HG03439 (cell line): ENCODE measurements around the gene SOCS7.

Experiments
- ATAC-seq: cut with Tn5 transposase; IDR thresholded peaks from one replicate; pipeline ENCODE4 v1.9.1; 2021; ENCODE audit warnings: mild to moderate bottlenecking, moderate library complexity; ENCODE audit not compliant: unreplicated experiment

The SOCS7 gene

DNA sequence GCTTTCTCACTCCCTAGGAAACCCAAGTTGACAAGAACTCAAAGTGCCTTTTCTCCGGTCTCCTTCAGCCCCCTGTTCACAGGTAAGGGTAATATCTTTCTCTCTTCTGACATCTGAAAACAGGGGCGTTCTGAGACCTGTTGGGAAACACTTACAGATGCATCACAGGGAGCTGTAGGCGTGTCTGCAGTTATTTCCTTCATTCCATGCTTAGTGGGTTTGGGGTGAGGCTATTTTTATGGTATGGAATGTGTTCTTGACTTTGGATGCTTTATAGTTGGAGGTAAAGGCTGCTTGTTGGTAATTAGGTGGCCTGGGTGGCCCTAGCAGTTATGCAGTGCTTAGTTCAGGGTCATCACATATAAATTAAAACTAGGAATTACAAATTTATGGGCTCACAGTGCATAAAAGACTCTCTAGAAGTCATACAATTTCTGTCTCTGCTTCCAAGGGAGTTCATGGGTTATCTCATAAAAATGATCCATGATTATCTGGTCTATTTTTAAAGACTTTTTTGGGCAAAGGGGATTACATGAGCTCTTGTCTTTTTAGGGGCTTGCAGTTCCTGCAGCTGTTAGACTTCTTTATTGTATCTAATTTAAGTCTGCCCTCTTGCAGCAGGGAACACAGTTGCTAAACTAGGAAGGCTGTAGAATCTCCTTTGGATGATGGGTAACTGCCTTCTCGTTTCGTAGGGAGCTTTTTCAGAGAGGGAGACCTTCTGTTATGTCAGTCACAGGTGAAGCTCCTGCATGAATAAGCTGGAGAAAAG, 10.2 kb downstream of the SOCS7 start:
- ATAC-seq, result no peak

DNA sequence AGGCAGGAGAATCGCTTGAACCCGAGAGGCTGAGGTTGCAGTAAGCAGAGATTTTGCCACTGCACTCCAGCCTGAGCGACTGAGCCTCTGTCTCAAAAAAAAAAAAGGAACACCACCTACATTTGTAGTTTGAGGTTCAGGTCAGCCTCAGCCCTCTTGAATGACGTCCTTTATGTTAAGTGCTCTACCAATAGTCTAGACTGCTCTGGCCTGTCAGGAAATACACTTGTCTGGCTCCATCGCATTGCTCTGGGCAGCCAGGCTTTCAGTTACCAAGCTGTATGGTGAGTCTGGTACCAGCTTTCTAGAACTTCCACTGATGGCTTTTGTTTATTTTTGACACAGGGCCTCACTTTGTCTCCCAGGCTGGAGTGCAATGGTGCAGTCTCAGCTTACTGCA, 11.4 kb downstream of the SOCS7 start:
- no peak for ATAC-seq

GRCh38 chr17:38364741-38365140, 13.1 kb downstream of the SOCS7 start:
- ATAC-seq, result no peak

DNA sequence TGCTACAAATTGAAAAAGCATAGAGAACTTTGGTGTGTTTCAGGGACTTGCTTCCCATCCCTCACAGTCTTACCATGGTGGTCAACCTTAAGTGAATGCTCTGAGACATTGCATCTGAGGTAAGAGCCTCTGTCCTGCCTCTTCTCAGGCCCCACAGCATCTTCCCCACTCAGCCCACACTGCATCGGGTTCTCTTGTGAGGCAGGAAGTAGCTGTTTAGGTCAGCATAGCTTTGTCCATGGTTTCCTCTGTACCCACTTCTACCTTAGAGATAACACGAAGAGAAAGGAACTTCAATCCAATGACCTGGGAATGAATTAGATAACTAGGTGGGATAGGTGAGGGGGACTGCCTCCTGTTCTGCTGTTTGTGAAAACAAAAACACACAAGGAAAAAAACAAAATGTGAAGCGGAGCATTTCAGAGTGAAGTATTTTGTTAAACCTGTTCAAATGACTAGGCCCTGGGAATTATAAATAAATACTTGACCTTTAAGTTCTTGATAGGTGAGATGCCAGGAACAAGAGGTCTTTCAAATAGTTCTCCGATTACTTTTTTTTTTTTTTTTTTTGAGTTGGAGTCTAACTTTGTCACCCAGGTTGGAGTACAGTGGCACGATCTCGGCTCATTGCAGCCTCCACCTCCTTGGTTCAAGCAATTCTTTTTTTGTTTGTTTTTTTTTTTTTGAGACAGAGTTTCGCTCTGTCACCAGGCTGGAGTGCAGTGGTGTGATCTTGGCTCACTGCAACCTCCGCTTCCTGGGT, 17.7 kb downstream of the SOCS7 start:
- ATAC-seq, result no peak

- ATAC-seq, result no peak
Measured at GRCh38 chr17:38379448-38379847, 27.8 kb downstream of the SOCS7 start.

- ATAC-seq, result no peak
Measured at GRCh38 chr17:38395090-38395489, 43.4 kb downstream of the SOCS7 start.

- ATAC-seq, result no peak
Measured at GRCh38 chr17:38397227-38397626, 45.6 kb downstream of the SOCS7 start.

- ATAC-seq, result no peak
Measured at GRCh38 chr17:38400286-38400685, 48.6 kb downstream of the SOCS7 start.

DNA sequence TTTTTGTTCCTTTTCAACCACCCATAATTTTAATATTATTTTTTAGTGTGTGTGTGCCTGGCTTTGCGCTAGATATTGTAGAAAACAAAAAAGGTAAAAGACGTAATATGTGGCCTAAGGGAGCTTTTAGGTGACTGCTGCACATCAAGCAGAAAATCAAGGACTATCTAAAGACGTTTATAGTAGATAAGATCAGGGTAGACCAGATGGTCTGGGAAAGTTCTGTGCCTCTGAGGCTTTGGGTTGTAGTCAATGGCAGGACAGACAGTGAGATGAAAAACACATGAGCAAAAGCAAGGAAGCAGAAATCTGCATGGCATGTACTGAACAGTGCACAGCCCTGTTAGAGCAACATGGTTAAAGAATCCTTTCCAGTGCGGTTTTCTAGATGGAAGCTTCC, 49.8 kb downstream of the SOCS7 start:
- ATAC-seq, result no peak

DNA sequence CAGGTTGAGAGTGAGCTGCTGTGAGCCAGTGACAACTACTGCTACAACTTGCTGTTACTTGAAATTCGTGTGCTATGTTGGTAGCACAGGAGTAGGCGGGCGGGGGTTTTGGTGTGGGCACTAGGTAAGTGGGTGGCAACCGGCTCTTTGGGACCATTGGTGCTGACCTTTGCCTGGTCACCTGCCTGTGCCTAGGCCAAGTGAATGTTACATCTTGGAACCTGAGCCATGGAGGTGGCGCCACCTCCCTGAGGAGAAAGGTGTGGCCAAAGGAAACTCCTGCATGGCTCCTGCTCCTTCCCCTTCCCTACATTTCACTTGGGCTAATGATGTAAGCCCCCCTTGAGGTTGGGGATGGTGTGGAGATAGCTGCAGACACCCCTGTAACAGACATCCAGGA, 51.3 kb downstream of the SOCS7 start:
- ATAC-seq, result no peak

DNA sequence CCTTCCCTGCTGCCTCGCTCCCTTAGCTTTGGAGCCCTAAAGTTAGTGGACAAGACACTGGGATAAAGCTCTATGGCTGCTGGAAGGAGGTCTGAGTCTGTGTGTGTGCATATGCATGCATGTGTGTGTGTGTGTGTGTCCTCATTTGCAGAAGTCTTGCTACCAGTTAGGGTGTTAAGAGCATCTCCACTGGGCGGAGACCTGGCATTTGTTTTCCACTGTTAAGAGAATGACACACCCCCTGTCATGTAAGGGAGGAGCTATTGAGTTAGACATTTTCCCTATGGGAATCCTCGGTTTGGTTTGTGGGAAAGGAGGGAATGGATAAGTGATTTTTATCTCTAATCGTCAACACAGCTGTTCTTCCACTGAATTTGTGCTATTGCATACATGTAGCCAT, 51.8 kb downstream of the SOCS7 start:
- ATAC-seq, result no peak

GRCh38 chr17:38404174-38404943, 52.7 kb downstream of the SOCS7 start:
- no peak for ATAC-seq

GRCh38 chr17:38405654-38406053, 54.0 kb downstream of the SOCS7 start:
- ATAC-seq, result no peak

DNA sequence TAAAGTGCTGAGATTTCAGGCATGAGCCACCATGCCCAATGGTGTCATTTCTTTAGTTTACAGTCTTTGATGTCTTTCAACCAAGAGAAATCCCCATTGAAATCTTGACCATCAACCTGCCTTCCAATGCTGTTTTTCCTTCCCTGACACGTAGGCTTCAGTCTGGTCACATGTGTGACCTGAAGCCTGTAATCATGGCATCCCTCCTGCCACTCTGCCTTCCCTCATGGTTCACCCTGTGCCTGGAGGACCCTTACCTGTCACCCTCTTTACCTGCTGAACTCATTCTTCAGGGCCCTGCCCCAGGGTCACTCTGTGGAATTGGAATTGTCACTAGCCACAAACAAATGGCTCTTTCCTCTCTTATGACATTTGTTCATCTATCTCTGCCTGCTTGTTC, 58.6 kb downstream of the SOCS7 start:
- ATAC-seq, result no peak

DNA sequence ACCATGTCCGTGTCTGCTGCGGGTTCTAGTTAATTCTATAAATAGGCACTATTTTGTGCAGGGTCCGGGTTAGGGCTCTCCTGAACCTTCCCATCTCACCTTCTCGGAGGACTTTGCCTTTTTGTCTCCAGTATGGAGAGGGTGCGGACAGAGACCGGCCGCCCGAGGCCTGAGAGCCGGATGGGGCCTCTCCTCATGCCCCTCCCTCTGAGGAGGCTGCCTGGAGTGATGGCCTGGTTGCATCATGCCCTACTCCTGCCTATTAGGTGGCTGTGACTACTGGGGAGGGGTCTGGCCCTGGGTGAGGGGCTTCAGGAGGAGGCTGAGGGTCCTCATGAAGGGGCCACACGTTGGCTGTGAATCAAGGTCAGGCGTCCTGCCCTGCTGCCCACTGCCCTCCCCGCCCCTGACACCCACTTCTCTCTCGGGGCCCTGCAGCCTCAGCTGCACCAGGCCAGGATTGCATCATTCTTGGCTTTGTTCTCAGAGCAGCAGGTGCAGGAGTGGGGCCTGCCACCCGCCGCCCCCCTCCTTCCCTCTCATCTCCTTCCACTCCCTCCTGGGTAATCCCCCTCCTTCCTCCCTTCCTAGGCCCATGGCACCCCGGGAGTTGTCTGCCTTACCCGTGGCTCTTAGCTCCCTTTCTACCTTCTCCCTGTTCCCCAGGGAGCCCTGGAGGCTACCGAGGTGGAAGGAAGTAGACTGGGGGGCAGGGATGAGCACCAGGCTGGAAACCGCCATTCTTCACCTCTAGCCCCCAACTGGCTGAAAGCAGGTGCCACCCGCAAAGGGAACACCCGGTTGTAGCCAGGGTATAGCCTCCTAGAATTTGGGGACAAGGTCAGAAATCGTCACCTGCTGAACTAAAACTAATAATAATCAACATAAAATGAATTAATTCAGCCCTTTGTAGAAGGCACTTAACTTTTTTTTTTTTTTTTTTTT, 63.9 kb downstream of the SOCS7 start:
- no peak for ATAC-seq

DNA sequence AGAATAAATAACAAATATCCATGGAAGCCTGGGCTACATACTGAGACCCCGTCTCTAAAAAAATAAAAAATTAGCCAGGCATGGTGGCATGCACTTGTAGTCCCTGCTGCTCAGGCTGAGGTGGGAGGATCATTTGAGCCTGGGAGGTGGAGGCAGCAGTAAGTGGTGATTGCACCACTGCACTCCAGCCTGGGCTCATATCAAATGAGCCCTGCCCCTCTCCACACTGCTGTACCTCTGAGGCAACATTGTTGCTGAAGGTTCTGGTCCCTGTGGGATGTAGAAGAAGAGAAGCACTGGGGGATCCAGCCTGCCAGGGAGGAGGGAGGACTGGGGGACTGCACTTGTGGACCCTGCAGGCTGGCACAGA, 65.2 kb downstream of the SOCS7 start:
- ATAC-seq, result no peak

GRCh38 chr17:38417210-38417951, 65.7 kb downstream of the SOCS7 start:
- no peak for ATAC-seq

- no peak for ATAC-seq
Measured at GRCh38 chr17:38418062-38418692, 66.5 kb downstream of the SOCS7 start.

GRCh38 chr17:38418693-38419507, 67.3 kb downstream of the SOCS7 start:
- ATAC-seq, result no peak
